LNCAP (cell line): ENCODE measurements around the gene OXCT1.

ENCODE experiments used
- TF ChIP-seq, protein P1 (sequence below): fragments of 450-650 bp; IDR thresholded peaks from 2 replicates; pipeline ENCODE4 v1.5.1; 2017; ENCODE audit warnings: mild to moderate bottlenecking

Gene OXCT1

DNA sequence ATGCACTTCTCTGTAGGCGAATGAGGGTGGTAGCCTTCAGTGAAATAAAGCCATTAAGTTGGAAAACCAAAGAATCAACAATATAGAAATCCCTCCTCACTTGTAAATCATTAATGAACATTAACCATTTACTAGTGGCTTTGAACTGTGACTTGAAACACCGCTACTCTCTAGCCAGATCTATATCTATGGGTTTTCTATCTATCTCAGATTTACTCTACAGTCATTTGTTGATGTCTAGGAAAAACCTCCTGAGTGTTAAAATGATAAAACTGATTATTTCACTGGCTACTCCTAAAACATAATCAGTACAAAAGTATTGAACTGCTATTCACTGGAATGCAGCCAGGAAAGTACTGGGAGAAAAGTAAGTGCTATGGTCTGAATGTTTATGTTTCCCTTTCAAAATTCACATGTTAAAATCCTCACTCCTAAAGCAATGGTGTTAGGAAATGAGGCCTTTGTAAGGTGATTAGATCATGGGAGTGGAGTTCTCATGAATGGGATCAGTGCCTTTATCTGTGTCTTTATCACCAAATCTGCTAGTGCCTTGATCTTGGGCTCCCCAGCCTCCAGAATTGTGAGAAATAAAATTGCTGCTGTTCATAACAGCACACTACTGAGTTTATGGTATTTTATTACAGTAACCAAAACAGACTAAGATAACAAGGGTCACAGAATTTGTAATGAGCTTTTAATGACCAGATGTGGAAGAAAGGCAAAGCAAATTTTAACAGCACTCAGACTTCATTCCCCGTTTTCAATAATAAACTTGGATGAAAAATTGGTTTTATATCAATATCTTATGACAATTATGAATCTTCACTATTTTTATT lies 8.6 kb upstream of the OXCT1 start:
- TF ChIP-seq, protein P1, sequence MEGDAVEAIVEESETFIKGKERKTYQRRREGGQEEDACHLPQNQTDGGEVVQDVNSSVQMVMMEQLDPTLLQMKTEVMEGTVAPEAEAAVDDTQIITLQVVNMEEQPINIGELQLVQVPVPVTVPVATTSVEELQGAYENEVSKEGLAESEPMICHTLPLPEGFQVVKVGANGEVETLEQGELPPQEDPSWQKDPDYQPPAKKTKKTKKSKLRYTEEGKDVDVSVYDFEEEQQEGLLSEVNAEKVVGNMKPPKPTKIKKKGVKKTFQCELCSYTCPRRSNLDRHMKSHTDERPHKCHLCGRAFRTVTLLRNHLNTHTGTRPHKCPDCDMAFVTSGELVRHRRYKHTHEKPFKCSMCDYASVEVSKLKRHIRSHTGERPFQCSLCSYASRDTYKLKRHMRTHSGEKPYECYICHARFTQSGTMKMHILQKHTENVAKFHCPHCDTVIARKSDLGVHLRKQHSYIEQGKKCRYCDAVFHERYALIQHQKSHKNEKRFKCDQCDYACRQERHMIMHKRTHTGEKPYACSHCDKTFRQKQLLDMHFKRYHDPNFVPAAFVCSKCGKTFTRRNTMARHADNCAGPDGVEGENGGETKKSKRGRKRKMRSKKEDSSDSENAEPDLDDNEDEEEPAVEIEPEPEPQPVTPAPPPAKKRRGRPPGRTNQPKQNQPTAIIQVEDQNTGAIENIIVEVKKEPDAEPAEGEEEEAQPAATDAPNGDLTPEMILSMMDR, result no peak

DNA sequence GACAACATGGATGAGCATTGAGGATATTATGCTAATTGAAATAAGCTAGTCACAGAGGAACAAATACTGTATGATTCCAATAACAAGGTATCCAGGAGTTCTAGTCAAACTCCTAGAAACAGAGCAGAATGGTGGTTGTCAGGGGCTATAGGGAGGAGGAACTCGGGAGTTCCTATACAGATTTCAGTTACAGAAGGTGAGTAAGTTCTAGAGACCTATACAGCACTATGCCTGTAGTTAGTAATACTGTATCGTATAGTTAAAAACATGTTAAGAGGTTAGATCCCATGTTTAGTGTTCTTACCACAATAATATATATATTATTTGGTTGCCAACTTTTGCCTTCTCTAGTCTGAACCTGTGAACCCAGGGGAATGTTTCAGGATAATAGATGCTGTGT lies 7.9 kb upstream of the OXCT1 start:
- TF ChIP-seq, protein P1, result no peak

DNA sequence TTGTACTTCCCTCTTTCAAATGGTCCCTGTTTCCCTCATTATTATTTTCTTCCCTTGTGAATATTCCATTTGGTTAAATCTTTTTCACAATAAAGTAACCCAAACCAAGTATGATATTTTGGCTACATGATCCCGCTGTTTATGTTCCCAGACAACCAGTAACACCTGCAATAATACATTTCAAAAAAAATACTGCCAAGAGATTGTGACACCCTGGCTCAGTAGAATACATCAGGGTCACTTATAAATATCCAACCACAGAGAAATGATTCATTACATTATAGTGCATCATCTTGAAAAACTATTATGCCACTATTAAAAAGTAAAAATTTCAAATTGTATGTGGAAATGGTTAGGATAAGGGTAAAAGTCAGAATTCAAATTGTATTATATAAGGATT lies 7.2 kb upstream of the OXCT1 start:
- TF ChIP-seq, protein P1, result no peak

DNA sequence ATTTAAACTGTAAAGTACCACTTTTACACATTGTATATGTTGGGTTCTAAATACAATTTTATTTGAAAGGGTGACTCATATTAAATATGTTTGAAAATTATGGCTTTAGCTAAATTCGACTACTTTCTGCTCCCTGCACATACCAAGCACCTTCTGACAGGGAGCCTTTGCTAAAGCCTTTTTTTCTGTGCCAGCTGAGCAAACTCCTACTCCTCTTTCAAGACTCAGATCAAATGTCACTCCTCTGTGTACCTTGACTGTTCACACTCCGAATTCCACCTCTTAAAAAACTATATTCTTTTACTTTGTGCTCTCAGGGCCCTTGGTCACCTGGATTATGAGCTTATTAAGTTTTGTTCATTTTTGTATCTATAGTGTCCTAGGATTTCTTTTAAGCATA lies 6.5 kb upstream of the OXCT1 start:
- TF ChIP-seq, protein P1, result no peak

DNA sequence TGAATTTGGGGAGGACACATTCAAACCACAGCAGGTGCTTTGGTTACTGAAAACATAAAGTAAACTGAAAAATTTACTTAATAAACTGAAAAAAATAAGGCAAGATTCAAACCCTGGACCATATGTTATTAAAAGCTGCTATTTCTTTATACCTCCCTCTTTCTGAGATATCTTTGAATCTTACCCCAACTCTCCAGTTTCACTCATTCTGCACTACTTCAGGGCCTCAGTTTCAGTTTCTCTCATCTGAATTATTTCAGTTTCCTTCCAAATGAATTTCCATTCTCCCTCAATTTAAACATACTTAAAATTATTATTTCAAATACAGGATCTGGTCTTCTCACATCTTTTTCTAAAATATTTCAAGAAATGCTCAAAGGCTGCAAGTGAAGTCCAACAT lies 4.9 kb upstream of the OXCT1 start:
- TF ChIP-seq, protein P1, result no peak

DNA sequence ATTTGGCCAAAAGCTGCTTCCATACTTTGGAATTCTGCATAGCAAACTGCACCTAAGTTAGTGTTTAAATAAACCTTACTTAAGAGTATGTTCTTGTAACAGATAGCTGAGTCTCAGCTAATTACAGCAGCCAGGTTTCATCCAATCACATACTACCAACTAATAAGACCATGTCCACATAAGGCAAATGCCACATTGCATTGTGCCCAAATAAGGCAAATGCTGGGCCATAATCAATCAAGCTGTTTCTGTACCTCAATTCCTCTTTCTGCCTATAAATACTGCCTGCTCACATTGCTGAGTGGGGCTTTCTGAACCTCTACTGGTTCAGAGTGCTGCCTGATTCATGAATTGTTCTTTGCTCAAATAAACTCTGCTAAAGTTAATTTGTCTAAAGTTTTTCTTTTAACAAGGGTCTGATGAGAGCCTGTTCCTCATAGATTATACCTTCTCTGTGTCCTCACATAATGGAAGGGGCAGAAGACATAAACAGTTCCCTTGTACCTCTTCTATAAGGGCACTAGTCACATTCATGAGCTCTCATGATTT lies 4.4 kb upstream of the OXCT1 start:
- TF ChIP-seq, protein P1, result no peak

DNA sequence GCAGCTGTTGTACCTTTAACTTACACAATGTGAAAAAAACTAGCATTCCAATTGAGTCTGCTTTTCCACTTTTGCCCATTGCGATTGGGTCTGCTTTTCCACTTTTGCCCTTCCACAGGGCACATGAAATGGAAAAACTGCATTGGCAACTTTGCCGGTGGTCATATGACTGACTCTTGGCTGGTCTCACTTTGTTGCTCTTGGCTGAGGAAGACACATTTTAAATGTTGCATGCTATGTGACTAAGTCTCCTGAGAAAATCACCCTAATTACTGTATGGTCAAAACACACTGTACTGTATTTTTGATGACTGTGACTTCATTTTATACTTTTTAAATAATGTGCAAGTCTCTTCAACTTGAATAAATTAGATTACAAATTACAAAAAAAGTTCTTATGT lies 1.6 kb upstream of the OXCT1 start:
- TF ChIP-seq, protein P1, result no peak
